ENCODE measurements around the gene PCDH15.
"Not testable (repeated sequence)": the region's sequence is repeated elsewhere in the genome, so short reads cannot be mapped to it uniquely, and the experiment has no call there.

Gene PCDH15

DNA sequence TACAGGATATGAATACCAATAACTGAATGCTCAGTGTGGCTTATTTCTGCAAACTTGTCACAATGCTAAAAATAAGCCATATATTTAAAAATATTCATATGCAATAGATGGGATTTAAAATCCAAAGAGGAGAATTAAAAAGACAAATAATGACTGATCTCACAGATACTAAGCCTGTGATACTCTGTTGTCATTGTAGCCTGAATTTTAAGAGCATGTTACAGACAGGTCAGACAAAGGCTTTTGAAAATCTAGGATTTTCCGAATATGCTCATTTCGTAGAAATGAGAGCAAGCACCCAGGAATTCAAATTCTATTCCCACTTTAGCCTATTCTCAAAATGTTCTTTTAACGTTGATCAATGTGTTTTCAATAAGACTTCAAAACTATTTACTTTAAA, 269.7 kb downstream of the PCDH15 start:
- DNase-seq: no peak

DNA sequence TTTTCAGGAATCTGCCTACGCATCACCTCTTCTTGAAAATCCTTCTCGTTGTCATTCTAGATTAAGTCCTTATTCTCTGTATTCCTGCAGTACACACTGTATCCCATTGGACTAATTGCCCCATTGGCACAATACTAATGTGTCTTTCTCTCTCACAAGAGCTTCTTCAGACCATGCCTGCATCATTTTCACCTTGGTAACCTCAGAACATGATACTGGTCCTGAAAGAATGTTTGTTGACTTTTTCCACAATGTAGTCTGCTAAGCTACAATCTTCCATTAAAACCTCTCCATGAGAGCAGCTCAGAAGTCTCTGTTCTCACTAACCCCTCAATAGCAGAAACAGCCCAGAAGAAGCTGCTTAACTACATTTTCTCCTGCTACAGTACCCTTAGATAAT, 270.7 kb downstream of the PCDH15 start:
- DNase-seq: no peak

DNA sequence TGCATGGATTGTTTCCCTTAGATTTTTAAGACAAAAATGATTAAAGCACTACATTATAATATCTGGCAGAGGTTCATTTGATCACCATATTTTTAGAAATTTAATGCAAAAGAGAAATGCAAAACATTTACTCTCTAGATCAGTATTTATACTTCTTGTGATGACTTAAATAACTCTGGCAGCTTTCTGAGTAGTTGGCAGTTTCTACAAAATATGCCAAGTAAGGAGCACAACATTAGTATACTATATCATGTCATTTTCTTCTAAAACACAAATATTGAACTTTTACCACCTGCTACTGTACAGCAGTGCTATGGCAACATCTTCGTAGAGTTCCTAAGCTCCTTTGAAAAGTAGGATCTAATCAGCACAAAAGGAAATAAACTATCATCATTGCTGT, 275.2 kb downstream of the PCDH15 start:
- DNase-seq: no peak

DNA sequence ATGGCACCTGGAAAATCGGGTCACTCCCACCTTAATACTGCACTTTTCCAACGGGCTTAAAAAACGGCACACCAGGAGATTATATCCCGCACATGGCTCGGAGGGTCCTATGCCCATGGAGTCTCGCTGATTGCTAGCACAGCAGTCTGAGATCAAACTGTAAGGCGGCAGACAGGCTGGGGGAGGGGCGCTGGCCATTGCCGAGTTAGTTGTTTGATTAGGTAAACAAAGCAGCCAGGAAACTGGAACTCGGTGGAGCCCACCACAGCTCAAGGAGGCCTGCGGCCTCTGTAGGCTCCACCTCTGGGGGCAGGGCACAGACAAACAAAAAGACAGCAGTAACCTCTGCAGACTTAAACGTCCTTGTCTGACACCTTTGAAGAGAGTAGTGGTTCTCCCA, 285.8 kb downstream of the PCDH15 start:
- not testable (repeated sequence) for DNase-seq

DNA sequence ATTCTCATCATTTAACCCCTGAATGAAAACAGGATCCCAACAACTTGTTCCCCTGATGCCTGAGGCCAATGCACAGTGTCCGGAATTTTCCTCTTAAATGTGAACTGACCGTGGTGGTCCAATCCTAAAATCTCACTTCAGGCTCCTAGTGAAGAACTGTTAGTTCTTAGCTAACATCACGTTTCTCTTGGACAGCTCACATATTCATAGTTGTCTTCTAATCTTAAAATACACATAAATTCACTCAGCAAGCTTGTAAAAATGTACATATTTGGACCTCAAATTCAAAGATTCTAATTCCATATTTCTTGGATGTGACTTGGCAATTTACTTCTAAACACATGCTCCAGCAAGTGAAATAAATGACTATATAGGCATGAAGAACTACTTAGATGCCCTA, 297.2 kb downstream of the PCDH15 start:
- DNase-seq: no peak

DNA sequence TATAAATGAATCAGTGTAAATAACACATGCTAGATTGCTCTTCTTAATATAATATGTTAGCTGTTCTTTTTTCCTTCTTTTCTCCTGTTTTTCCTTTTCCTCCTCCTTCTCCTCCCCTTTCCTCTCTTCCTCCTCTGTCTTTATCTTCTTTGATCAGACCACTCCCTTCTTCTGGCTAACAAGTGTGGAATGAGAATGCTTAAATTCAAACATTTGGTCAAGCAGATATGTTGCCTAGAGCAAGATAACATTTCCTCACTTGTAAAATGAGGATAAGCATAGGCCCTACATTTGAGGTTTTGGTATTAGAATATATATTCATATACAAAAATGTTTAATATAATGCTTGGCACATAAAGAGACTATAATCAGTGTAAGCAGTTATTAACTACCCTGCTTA, 299.1 kb downstream of the PCDH15 start:
- DNase-seq: no peak

DNA sequence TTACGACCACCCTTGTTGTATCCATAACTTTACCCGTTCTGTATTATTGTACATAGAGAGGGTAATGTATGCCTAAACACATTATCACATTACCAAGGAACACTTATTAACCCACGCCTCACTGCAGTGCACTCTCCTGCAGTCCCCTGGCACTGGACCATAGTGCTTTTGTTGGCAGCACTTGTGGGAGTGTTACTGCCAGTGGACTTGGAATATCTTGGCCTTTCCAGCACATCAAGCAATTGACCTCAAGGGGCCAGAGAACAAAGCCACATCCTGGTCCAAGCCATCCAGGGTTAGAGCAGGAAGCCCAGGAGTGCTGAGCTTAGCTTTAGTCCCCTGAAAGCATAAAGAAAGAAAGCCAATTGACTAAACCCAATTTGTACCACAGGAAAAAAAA, 304.2 kb downstream of the PCDH15 start:
- DNase-seq: no peak

DNA sequence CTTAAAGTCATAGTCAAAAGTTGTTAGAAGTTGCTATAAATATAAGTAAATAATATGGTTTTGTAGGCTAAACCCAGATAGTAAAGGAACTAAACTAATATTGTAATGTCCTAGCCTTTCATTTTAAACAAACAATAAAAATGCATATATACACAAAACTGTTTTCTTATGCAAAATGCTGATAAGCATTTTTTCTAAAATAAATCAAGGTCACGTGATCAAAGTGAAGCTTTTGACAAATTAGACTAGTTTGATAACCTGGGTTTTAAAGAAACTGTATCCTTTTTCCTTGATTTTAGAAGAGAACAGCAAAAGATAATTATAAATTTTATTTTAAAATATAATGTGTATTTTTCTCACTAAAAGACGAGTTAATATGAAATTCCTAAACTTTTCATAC, 313.3 kb downstream of the PCDH15 start:
- DNase-seq: no peak

DNA sequence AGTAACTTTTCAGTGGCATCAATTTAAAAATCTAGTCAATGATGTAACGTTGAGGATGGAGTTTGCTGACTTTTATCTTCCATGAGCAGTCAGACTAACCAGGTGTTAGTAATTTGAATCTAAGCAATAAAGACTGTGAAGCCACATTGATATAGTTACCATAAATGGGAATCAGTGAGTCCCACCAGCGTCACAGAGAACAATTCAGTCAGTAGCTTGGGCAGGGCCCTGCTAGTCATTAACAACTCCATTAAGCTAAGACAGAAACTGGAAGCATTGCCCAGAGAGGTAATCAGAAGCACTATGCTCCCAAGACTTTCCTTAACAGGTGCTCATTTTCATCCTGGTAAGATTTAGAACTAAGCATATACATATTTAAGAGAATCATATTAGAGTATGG, 315.1 kb downstream of the PCDH15 start:
- DNase-seq: no peak

DNA sequence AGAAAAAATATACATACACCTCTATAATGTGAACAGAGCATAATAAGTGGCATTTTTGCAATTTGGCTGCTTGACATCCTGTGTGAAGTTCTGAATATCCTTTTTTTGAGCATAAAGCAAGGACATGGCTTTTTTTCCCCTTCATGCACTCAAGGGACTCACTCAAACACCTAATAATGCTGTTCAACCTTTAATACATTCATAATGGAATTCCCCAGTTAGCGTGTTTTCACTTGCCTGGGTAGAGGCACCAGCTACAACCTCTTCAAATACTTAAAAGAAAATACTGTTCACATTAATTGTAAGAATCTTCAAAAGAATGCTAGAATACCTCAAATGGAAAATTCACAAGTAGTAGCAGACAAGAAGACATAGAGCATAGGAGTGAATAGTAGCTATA, 316.8 kb downstream of the PCDH15 start:
- DNase-seq: no peak

DNA sequence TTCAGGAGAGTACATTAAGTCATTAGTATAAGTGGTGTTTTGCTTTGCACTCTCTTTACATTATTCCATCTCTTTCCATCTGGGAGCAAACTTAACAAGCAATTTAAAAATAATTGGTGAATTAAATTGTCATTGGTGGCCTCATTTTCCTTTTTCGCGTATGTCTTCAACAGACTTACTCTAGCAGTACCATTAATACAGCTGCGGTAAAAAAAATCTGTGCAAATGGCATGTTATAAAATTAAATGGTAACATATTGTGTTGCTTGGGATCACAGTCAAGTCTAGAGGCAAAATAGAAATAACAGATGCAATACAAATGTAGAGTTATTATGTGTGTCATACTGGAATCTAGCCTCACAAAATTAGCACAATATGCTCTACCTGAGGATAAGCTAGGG, 322.4 kb downstream of the PCDH15 start:
- DNase-seq: no peak

DNA sequence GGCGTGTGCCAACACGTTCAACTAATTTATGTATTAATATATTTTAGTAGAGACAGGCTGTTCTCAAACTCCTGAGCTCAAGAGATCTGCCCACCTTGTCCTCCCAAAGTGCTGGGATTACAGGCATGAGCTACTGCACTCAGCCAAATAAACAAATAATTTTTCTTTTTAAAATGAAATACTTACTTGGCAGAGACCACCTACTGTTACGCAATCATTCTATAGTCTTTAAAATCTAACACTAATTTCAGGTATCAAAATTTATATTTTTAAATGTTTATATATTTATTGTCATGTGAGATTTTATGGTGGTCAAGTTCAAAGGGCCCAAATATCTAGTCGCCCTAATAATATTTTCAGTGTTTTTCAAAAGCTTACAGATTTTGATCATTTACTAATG, 323.3 kb downstream of the PCDH15 start:
- no peak for DNase-seq

DNA sequence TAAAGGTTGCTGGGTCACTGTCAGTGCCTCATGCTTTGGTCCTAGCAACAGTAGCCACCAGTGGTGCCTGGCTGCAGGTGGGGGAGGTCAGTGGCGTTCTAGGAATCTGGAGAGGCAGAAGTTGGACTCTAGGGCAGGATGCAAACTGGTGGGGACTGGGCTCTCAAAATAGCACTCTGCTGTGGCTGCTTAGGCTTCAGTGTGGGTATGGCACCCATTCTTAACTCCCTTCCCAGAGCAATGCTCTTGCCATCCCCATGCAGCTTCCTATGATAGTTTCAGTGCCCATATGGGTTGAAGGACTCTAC, 330.8 kb downstream of the PCDH15 start:
- DNase-seq: no peak

DNA sequence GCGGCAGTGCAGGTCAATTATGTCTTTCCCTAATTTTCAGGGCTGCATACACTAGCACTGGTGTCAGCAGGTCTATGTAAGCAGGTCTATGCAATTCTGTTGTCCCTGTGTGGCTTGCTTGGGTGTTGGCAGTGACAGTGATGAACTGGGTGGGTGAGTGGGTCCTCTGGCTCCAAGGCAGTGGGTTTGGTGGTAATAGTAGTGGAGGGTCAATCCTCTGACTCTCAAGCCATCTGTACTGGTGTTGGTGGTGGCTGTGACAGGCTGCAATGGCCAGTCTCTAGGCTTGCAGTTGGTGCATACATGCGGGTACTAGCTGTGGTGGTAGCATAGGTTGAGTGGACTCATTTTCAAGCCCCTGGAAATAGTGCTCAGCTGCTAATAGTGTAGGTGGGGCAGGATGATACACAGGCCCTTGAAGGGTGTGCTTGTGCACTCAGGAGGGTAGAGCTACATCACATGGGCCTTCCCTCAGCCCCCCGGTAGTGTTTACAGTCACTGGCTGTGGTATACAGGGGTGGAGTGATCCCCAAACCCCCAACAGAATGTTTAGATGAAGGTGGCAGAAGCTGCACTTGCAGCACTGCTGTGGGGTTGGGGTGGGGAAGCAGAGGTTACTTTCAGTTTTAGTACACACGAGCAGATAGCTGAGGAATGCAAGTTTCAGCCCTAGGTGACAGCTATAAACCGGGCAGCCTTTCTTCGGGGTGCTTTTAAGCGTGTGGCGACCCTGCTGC, 331.3 kb downstream of the PCDH15 start:
- DNase-seq: no peak

DNA sequence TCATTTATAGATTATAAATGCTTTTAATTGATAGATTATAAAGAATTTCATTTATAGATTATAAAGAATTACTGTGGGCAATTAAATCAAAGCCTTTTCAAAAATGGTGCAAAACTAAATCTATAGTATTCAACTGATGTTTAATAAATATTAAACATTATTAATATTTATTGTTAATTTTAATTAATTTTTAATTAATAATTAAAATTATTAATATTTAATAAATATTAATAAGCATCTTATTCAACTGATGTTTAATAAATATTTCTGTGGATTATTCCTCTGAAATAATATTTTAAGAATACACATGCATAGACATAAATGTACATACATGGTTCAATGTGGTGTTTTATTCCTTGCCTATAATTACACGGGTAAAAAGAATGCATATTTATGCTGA, 346.8 kb downstream of the PCDH15 start:
- DNase-seq: no peak

DNA sequence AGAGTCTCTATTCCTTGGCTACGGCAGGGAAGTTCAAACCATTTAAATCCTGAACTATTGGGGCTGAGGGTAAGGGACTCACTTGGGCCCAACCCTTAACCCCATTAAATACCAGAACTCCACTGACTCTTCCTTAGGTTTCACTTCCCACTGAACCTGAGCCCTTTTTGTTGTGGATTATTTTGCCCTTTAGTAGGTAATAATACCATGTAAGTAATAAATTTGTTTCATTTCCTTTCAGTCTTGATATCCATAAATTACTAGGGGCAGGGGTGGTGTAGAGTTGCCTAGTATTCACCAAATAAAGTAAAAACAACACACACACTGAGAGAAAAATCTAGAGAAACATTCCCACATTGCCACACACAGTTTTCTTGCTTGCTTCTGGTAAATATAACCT, 352.0 kb downstream of the PCDH15 start:
- no peak for DNase-seq

DNA sequence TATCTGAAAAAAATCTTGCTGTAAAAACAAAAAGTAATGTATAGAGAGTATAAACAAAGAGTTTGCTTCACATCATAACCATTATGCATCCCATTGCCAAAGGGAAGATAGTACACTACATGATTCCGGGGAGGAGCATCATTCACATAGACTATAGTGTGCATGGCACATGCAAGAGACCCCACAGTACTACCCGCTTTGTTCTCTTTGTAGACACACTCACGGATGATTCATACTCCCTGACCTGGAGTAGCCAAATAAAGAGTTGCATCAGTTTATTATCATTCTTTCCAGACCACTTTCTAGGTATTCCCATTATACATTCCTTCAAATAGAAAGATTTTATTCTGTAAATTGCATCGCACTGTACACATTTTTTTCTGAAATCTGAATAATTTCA, 356.9 kb downstream of the PCDH15 start:
- DNase-seq: no peak

DNA sequence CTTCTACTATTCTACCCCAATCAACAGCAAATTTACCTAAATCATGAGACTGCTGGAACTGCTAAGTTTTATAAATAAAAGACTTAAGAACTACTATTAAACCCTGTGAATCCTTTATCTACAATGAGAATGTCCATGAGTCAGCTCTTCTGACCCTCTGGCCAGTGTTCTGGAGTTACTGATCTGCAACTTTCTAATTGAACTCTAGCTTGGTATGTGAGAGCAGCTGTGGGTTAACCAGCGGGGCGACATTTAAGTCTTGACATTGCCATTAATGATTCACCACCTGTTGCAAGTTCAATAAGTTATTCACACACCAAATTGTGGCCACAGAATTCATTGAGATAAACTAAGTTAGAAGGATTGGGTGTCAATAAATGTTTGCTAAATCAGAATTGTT, 359.8 kb downstream of the PCDH15 start:
- no peak for DNase-seq

DNA sequence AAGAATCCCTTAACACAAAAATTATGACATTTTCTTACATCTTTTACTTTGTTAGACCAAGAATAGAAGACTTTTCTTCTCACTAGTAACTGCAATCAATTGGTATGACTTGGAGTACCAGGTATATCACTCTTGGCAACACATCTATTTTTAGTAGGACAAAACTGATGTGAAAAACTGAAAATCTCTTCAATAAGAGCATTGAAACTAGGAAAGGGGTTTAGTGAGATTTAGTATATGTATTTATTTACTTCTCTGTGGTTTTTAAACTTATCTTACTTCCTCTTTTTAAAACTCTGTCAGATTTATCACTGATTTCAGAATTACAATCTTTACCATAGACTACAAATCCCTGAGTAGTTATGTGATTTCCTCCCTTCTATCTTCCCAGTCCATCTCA, 366.2 kb downstream of the PCDH15 start:
- no peak for DNase-seq

DNA sequence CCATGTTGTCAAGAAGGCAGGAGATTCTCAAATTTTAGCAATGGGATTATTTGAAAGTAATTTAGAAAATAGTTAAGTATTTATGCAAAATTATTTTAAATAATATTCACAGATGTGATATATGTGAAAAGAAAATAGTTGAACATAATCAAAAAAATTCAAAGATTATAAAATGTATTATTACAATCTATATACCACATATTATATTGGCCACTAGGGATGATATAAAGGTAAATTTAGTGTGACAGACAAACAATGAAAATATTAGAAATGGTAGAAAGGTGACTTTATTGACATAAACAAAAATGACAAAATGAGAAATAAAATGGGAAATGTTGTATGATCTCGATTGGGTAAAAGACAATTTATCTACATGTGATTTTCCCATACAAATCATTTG, 385.5 kb downstream of the PCDH15 start:
- DNase-seq: no peak

DNA sequence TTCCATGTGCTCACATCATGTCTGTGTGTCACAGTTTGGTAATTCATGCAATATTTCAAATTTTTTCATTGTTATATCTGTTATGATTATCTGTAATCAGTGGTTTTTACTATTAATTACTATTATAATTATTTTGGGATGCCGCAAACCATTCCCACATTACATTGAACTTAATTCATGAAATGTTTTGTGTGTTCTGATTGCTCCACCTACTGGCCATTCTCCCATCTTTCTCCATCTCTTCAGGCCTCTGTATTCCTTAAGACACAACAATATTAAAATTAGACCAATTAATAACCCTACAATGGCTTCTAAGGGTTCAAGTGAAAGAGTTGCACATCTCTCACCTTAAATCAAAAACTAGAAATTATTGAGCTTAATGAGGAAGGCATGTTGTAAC, 398.5 kb downstream of the PCDH15 start:
- no peak for DNase-seq

DNA sequence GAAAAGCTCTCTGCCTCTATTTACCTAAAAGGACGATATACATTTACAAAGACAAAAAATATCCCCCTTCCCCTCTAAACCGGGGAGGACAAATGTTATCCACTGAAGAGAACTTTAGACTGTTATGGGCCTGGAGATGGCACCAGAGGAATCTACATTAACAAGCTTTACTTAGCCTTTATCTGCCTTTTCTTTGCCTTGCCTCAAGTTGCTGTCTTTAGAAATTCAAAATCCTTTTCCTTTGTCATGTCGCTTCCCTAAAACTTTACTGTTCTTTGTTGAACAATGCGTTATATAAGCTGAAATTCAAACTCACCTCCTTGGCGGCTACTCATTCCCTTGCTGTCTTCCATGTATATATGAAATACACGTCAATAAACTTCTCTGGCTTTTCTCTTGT, 405.0 kb downstream of the PCDH15 start:
- no peak for DNase-seq

DNA sequence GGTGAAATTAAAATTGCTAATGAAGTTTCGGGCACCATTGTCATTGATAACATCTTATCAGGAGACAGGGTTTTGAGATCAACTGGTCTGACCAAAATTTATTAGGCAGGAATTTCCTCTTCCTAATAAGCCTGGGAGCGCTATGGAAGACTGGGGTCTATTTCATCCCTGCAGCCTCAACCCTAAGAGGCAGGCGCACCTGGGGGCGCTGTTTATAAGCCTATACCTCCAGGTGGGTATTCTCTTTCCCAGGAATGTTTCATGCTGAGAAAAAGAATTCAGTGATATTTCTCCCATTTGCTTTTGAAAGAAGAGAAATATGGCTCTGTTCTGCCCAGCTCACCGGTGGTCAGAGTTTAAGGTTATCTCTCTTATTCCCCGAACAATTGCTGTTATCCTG, 406.4 kb downstream of the PCDH15 start:
- not testable (repeated sequence) for DNase-seq

DNA sequence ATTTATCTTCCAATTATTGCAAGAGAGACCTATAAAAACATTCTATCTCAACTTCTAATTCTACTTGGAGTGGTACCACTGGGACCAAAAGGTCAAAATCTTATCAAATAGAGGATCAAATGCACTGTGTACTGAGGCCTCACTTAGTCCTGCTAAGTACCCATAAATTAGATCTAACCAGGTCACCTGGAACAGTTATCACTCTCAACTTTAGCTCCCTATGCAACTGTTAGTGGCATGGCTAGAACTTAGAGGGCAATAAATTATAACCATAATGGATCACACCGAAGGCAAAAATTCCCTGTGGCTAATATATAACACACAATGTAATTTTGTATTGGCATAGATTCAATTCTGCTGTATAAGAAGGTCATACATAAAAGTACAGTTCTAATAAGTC, 428.9 kb downstream of the PCDH15 start:
- DNase-seq: no peak

DNA sequence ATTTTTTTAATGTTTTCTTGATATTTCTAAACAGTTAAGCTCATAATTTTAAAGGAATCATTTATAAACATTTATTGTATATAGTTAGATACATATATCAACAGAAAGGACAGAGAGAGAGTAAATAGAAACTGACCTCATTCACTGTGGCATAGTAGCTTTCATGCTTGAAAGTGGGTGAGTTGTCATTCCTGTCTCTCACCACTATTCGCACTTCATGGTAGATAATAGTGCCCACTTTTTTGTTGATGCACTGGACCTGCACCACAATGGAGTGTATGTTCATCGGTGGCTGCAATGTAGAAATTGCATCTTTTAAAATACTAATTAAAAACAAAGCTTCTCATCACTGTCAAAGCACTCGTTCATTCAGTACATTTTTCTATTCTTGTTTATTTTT, 432.0 kb downstream of the PCDH15 start:
- no peak for DNase-seq

DNA sequence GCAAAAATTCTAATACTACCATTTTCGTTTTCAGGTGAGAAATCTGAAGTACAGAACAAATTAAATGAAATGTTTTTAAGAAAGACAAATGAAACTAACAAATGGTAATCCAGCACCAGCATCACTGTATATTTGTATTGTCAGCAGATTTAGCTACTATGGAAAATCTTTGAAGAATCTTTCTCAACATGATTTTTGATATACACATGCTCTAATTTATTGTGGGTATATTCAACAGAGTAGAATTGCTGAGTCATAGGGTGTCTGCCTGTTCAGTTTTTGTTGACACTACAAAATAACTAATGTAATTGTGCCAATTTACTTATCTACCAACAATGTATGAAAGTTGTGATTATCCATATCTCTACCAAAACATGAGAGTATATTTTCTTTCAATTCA, 437.6 kb downstream of the PCDH15 start:
- DNase-seq: no peak
